DOHH2 (cell line): ENCODE results near the gene EIF6.

Experiments used
- H3F3A ChIP-seq: fragments of 200-600 bp; sonication (generic), shearing (Covaris generic); 2 replicates; pipeline ENCODE4 v1.6.0; 2016; ENCODE audit warnings: antibody characterized with exemption, mild to moderate bottlenecking; ENCODE audit not compliant: control insufficient read depth, insufficient read depth
- H3K27ac ChIP-seq: fragments of 200-600 bp; sonication (generic); 2 replicates; pipeline ENCODE4 v1.5.1; 2014; ENCODE audit warnings: low read depth, mild to moderate bottlenecking, low read length, moderate library complexity
- H3K27me3 ChIP-seq: fragments of 200-600 bp; sonication (generic); 2 replicates; pipeline ENCODE4 v1.6.1; 2014; ENCODE audit warnings: mild to moderate bottlenecking, low read length, mixed read lengths; ENCODE audit not compliant: control insufficient read depth
- H3K36me3 ChIP-seq: fragments of 200-600 bp; sonication (generic); 2 replicates; pipeline ENCODE4 v1.6.1; 2014; ENCODE audit warnings: mild to moderate bottlenecking, low read length, moderate library complexity, mixed read lengths; ENCODE audit not compliant: control insufficient read depth
- H3K4me1 ChIP-seq: fragments of 200-600 bp; sonication (generic); 2 replicates; pipeline ENCODE4 v1.6.1; 2014; ENCODE audit warnings: mild to moderate bottlenecking, low read length, mixed read lengths; ENCODE audit not compliant: control insufficient read depth
- H3K4me2 ChIP-seq: fragments of 200-600 bp; sonication (generic); 2 replicates; pipeline ENCODE4 v1.6.0; 2014; ENCODE audit warnings: mild to moderate bottlenecking, low read length, moderate library complexity
- H3K4me3 ChIP-seq: fragments of 200-600 bp; sonication (generic); 2 replicates; pipeline ENCODE4 v1.5.1; 2014; ENCODE audit warnings: mild to moderate bottlenecking, low read length, mixed read lengths
- H3K79me2 ChIP-seq: fragments of 200-600 bp; sonication (generic); 2 replicates; pipeline ENCODE4 v1.6.1; 2014; ENCODE audit warnings: mild to moderate bottlenecking, low read length, mixed read lengths; ENCODE audit not compliant: control insufficient read depth
- H3K9me2 ChIP-seq: fragments of 200-600 bp; sonication (generic); replicated peaks from 2 replicates; pipeline ENCODE4 v1.6.1; 2014; ENCODE audit warnings: mild to moderate bottlenecking, low read length, mixed read lengths; ENCODE audit not compliant: control insufficient read depth
- H3K9me3 ChIP-seq: fragments of 200-600 bp; sonication (generic); 2 replicates; pipeline ENCODE4 v1.6.1; 2014; ENCODE audit warnings: antibody characterized with exemption, low read length, mixed read lengths; ENCODE audit not compliant: control insufficient read depth, insufficient read depth
- H4K20me1 ChIP-seq: fragments of 200-600 bp; sonication (generic); 2 replicates; pipeline ENCODE4 v1.6.0; 2014; ENCODE audit warnings: low read depth, mild to moderate bottlenecking, antibody characterized with exemption, low read length, moderate library complexity; ENCODE audit not compliant: control insufficient read depth, insufficient read depth
- EZH2phosphoT487 ChIP-seq: fragments of 200-600 bp; sonication (generic); IDR thresholded peaks from 2 replicates; pipeline ENCODE4 v1.6.1; 2017; ENCODE audit warnings: borderline replicate concordance, mild to moderate bottlenecking, antibody characterized with exemption, low read length, moderate library complexity, mixed read lengths
- TF ChIP-seq, protein P1 (sequence below): fragments of 200-600 bp; sonication (generic); IDR thresholded peaks from one replicate; pipeline ENCODE4 v1.5.1; 2014; ENCODE audit warnings: antibody characterized with exemption, mild to moderate bottlenecking, low read depth, low read length; ENCODE audit not compliant: poor library complexity, severe bottlenecking

Gene EIF6

GRCh38 chr20:35284267-35284991 lies at the start of gene EIF6:
Gene EIF6, minus strand, starts transcription at chr20:35284772. Its CDS starts 285 bp downstream, at chr20:35284487.
- Histone ChIP-seq H3K27ac (peak within 1 kb of the TSS; percentile 45), H3K4me2 (peak within 1 kb of the TSS; percentile 79), H3F3A (peaks cover 12% of the 10 kb centered on the region), H3K4me1 (peaks cover 15% of the 10 kb centered on the region), H4K20me1 (peaks cover 7% of the 10 kb centered on the region; the same call in 1 of the 2 replicates), H3K4me3 (peak within 1 kb of the TSS; percentile 94), H3K79me2 (peaks cover 41% of the 10 kb centered on the region), H3K27me3 (no peaks in the 10 kb centered on the region), H3K9me3 (no peaks in the 10 kb centered on the region), H3K36me3 (peaks cover 45% of the 10 kb centered on the region), H3K9me2 (no peaks in the 10 kb centered on the region)
- TF ChIP-seq EZH2phosphoT487: no peak
- TF ChIP-seq, protein P1, sequence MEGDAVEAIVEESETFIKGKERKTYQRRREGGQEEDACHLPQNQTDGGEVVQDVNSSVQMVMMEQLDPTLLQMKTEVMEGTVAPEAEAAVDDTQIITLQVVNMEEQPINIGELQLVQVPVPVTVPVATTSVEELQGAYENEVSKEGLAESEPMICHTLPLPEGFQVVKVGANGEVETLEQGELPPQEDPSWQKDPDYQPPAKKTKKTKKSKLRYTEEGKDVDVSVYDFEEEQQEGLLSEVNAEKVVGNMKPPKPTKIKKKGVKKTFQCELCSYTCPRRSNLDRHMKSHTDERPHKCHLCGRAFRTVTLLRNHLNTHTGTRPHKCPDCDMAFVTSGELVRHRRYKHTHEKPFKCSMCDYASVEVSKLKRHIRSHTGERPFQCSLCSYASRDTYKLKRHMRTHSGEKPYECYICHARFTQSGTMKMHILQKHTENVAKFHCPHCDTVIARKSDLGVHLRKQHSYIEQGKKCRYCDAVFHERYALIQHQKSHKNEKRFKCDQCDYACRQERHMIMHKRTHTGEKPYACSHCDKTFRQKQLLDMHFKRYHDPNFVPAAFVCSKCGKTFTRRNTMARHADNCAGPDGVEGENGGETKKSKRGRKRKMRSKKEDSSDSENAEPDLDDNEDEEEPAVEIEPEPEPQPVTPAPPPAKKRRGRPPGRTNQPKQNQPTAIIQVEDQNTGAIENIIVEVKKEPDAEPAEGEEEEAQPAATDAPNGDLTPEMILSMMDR: no peak

DNA sequence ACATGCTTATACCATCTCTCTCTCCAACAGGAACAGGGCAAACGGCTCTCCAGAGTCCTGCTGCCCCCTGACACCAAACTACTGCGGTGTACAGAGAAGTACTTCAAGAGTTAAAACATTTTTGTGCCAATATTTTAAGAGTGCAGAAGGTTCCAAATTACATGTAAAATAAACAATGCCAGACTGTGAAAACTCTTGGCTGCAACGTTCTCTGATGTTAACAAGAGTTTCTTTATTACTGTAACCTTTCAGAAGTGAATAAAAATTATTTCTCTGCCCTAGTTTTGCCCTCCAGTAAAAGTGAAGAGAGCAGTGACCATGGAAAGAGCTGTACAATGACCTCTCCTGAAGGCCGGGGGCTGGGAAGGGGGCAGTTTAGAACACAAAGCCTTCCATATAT lies 49.0 kb upstream of the EIF6 start:
- H3K27ac ChIP-seq: no peak overlapping the region
- H3K4me2 ChIP-seq: no peak overlapping the region
- no peaks in the 10 kb centered on the region for H3F3A ChIP-seq
- no peaks in the 10 kb centered on the region for H3K36me3 ChIP-seq
- H3K4me3 ChIP-seq: no peak overlapping the region
- no peaks in the 10 kb centered on the region for H3K79me2 ChIP-seq
- no peak for TF ChIP-seq EZH2phosphoT487
- TF ChIP-seq, protein P1: no peak
- no peaks in the 10 kb centered on the region for H3K27me3 ChIP-seq
- H4K20me1 ChIP-seq: no peaks in the 10 kb centered on the region
- no peaks in the 10 kb centered on the region for H3K9me2 ChIP-seq
- H3K4me1 ChIP-seq: no peaks in the 10 kb centered on the region
- H3K9me3 ChIP-seq: no peaks in the 10 kb centered on the region

- H3K27me3 ChIP-seq: no peaks in the 10 kb centered on the region
- H3K4me1 ChIP-seq: no peaks in the 10 kb centered on the region
- H3K9me3 ChIP-seq: no peaks in the 10 kb centered on the region
- TF ChIP-seq, protein P1: no peak
- TF ChIP-seq EZH2phosphoT487: no peak
- no peak overlapping the region for H3K27ac ChIP-seq
- H3F3A ChIP-seq: no peaks in the 10 kb centered on the region
- H3K4me3 ChIP-seq: no peak overlapping the region
- no peaks in the 10 kb centered on the region for H3K79me2 ChIP-seq
- H3K36me3 ChIP-seq: no peaks in the 10 kb centered on the region
- no peaks in the 10 kb centered on the region for H4K20me1 ChIP-seq
- no peaks in the 10 kb centered on the region for H3K9me2 ChIP-seq
- no peak overlapping the region for H3K4me2 ChIP-seq
Observed at GRCh38 chr20:35332540-35333200, 48.1 kb upstream of the EIF6 start.
